Measurements from ENCODE around the gene CDKN2B-AS1. TPM values are rescaled to one million over a fixed set of nuclear protein-coding genes. Genes with fewer than 3 reads are reported as not detected.

The CDKN2B-AS1 gene
- total RNA-seq, 1 experiment from 2014 or later: not detected

DNA sequence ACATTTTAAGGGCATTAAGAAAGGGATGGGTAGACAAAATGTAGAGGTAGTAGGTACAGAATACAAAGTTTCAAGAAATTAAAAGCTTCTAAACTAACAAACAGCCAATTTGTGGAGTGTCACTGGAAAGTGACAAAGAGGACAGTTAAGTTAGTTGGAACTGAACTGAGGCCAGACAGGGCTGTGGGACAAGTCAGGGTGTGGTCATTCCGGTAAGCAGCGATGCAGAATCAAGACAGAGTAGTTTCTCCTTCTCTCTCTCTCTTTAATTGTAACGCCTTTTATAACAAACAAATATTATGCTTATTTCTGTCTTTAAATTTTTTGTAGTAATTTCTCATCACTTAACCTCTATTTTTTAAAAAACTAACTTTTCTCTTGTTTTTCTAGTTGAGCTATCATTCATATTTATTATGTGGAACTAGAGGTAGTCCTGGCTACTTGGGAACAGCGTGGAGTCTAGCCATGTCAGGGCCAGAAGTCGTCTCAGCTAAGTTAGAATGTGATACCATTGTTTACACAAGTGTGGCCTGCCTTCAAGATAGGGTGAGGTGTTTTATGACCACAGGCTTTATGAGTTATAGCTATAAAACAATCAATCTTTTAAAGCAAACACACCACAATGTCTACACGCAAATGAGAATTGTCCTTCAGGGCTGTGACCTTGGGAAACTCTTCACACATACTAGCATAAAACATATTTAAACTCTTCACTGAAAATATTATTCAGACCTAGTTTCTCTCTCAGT lies 129.8 kb downstream of the CDKN2B-AS1 start:
- in situ Hi-C loops (cut with HindIII; ENCODE audit: low pct_unique_long_range_greater_than_20kb, low sequenced_read_pairs): no loop called here
- no peak for DNase-seq (ENCODE audit: low read depth)

- in situ Hi-C loops (cut with HindIII; ENCODE audit: low pct_unique_long_range_greater_than_20kb, low sequenced_read_pairs): no loop called here
- DNase-seq (ENCODE audit: low read depth): no peak
Observed at GRCh38 chr9:22129133-22129532, 134.5 kb downstream of the CDKN2B-AS1 start.

- in situ Hi-C loops (cut with HindIII; ENCODE audit: low pct_unique_long_range_greater_than_20kb, low sequenced_read_pairs): no loop called here
Observed at GRCh38 chr9:22129633-22130032, 135.0 kb downstream of the CDKN2B-AS1 start.

GRCh38 chr9:22131817-22132216 lies 137.2 kb downstream of the CDKN2B-AS1 start:
- DNase-seq (ENCODE audit: low read depth): no peak
- in situ Hi-C loops (cut with HindIII; ENCODE audit: low pct_unique_long_range_greater_than_20kb, low sequenced_read_pairs): no loop called here

More at GRCh38 chr9:22129633-22130032, 135.0 kb downstream of the CDKN2B-AS1 start:
- no peak for DNase-seq (ENCODE audit: low read depth)

GRCh38 chr9:22134390-22134789 lies 139.8 kb downstream of the CDKN2B-AS1 start:
- DNase-seq (ENCODE audit: low read depth): no peak
- in situ Hi-C loops (cut with HindIII; ENCODE audit: low pct_unique_long_range_greater_than_20kb, low sequenced_read_pairs): no loop called here

GRCh38 chr9:22136461-22137096 lies 142.0 kb downstream of the CDKN2B-AS1 start:
- peak; percentile 21 for DNase-seq (ENCODE audit: low read depth)
- in situ Hi-C loops (cut with HindIII; ENCODE audit: low pct_unique_long_range_greater_than_20kb, low sequenced_read_pairs): no loop called here

GRCh38 chr9:22138956-22139660 lies 144.5 kb downstream of the CDKN2B-AS1 start:
- DNase-seq (ENCODE audit: low read depth): no peak
- in situ Hi-C loops (cut with HindIII; ENCODE audit: low pct_unique_long_range_greater_than_20kb, low sequenced_read_pairs): no loop called here

DNA sequence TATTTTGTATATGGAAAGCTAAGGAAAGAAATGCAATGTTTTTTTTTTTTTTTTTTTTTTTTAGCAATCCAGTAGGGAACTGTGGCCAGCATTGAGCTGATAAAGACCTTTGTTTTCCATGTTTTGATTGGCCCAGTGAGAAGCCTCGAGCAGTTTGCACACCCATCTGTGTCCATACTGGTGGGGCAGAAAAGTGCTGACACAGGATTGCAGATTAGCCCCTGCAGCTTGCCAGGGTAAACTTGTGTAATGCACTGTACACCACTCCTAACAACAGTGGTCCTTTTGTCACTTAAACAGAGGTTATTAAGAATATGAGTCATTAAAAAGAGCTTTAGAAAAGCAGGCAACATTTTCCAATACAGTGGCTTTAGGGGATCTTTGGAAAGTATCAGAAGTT lies 147.3 kb downstream of the CDKN2B-AS1 start:
- in situ Hi-C loops (cut with HindIII; ENCODE audit: low pct_unique_long_range_greater_than_20kb, low sequenced_read_pairs): no loop called here
- peak; percentile 21 for DNase-seq (ENCODE audit: low read depth)

- DNase-seq (ENCODE audit: low read depth): no peak
- in situ Hi-C loops (cut with HindIII; ENCODE audit: low pct_unique_long_range_greater_than_20kb, low sequenced_read_pairs): no loop called here
Observed at GRCh38 chr9:22142671-22143070, 148.1 kb downstream of the CDKN2B-AS1 start.

- in situ Hi-C loops (cut with HindIII; ENCODE audit: low pct_unique_long_range_greater_than_20kb, low sequenced_read_pairs): no loop called here
- no peak for DNase-seq (ENCODE audit: low read depth)
Observed at GRCh38 chr9:22143799-22144625, 149.4 kb downstream of the CDKN2B-AS1 start.

GRCh38 chr9:22146604-22147003 lies 152.0 kb downstream of the CDKN2B-AS1 start:
- no peak for DNase-seq (ENCODE audit: low read depth)
- in situ Hi-C loops (cut with HindIII; ENCODE audit: low pct_unique_long_range_greater_than_20kb, low sequenced_read_pairs): no loop called here

DNA sequence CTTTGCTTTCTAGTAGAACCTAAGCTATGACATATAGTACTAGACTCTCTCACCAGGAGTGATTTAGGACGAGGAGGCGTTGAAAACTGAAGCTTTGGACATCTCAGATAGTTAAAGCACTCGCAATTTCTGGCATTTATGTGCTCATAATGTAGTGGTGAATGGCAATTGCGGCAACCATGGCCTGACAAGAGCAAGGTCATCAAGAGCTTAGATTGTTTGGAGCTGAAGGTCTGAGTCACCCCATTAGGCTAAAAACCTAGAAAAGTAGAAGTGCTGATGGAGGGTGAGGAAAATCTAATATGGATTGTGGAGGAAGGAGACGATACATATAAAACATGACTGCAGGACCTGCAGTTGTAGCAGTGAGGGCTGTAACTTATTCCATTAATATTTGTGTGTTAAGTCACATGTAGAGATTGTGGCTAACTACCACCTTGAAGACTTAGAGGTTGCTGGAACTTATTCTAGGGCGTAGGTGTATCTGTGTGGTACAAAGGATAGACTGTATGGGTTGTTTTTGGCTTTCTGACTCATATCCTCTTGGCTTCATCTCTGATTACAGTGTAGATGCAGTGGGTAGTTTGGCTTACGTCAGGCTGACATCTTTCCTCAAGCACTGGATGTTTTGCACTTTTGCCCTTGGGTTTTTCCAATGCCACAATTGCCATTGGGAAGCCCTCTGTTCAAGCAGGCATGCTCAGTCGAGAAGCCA lies 153.4 kb downstream of the CDKN2B-AS1 start:
- in situ Hi-C loops (cut with HindIII; ENCODE audit: low pct_unique_long_range_greater_than_20kb, low sequenced_read_pairs): no loop called here
- no peak for DNase-seq (ENCODE audit: low read depth)

DNA sequence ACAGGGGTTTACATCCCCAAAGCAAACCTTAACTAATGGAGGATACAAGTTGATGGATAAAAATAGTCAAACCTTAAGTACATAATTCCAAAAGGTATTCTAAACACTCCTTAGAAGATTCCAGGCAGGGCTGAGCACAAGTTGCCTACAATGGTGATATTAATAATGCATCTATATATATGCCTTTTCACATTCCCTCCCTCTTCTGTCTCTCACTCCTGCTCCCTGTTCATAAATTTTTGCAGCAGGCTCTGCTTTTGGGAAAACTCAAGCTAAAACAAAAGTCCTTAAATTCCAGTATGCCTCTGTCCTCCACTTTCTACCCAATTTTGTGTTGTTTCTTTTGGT lies 153.9 kb downstream of the CDKN2B-AS1 start:
- DNase-seq (ENCODE audit: low read depth): no peak
- in situ Hi-C loops (cut with HindIII; ENCODE audit: low pct_unique_long_range_greater_than_20kb, low sequenced_read_pairs): no loop called here

DNA sequence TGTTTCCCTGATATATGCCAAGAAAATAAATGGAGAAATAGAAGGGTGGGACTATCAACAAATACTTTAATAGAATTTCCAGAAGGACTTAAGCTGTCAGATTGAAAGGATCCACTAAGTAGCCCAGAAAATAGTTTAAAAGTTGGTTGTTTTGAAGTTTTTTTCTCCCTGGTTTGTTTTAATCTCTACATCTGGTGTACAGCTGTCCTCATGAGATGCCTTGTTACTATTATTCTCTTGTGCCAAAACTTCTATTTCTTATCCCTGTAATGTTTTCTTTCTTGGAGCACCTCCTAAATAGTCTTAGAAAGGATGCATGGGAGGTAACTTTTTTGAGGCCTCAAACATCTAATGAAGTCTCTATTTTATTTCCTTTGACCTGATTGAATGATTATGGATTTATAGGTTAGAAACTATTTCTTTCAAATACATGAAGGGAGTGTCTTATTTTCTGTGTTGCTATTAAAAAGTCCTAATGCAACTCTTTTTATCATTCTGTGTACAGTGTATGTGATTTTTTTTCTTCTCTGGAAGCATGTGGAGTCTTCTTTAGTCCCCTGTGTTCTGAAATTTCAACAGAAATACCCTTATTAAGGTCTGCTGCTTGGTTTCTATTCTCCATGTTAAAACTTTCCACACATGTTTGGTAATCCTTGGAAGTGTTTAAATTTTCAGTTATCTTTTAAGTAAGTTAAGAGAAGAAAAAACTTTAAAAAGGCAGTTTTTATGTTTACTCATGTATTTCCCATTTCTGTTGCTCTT lies 154.5 kb downstream of the CDKN2B-AS1 start:
- in situ Hi-C loops (cut with HindIII; ENCODE audit: low pct_unique_long_range_greater_than_20kb, low sequenced_read_pairs): no loop called here
- no peak for DNase-seq (ENCODE audit: low read depth)

- in situ Hi-C loops (cut with HindIII; ENCODE audit: low pct_unique_long_range_greater_than_20kb, low sequenced_read_pairs): no loop called here
- DNase-seq (ENCODE audit: low read depth): no peak
Observed at GRCh38 chr9:22154064-22154463, 159.5 kb downstream of the CDKN2B-AS1 start.

- DNase-seq (ENCODE audit: low read depth): no peak
- in situ Hi-C loops (cut with HindIII; ENCODE audit: low pct_unique_long_range_greater_than_20kb, low sequenced_read_pairs): no loop called here
Observed at GRCh38 chr9:22156586-22156985, 162.0 kb downstream of the CDKN2B-AS1 start.

DNA sequence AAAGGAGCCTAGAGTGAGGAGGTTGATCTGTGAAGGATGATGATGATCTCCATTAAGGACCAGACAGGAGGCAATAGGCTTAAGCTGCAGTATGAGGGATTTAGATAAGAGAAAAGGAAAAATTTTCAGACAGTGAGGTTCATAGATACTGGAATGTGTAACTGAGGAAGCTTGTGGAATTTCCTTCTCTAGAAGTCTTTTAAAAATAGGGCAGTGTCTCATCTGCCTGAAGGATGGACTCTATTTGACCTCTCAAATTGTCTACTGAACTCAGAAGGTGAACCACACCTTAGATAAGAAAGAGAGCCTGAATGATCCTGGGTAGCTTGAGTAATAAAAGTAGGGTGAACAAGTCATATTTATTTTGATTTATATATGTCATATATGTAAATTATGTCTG lies 162.7 kb downstream of the CDKN2B-AS1 start:
- in situ Hi-C loops (cut with HindIII; ENCODE audit: low pct_unique_long_range_greater_than_20kb, low sequenced_read_pairs): no loop called here
- DNase-seq (ENCODE audit: low read depth): no peak

Measured in Caki2 (cell line).